Measurements from ENCODE around the gene RCAN2.
"Not testable (repeated sequence)": the region's sequence is repeated elsewhere in the genome, so short reads cannot be mapped to it uniquely, and the experiment has no call there.

The RCAN2 gene

DNA sequence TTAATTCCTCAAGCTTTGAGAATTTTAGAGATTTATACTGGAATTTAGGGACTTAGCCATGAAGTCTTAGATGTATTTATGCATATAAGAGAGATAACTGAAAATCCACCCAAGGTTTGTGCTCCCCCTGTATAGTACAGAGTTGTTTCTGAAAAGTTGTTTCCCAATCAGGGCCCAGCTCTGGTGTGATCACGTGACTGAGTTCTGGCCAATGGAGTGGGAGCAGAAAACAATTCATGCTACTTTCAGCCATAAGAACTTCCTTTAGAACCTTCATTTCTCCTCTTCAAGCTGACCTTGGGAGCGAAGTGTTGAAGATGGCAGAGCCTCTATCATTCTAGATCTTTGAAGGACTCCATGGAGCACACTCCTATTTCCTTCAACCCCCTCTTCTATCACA lies 151.0 kb downstream of the RCAN2 start:
- in situ Hi-C loops (cut with HindIII; ENCODE audit: low sequenced_read_pairs): no loop called here

DNA sequence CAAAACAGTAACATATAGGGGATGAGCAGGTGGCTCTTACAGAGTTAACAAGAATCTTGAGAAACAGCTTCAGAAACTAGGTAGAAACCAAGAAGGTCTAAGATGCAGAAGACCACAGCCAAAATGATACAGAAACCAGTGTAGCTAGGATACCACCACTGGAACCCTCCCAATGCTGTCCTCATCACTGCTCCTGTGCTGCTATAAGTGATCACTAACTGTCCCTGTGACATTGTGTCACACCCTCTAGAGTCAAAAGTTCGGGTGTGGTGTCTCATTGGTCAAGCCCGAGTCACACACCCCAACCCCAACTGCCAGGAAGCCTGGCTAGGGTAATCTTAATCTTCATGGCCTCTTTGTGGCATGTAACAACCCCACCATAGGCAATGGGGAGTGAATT lies 153.1 kb downstream of the RCAN2 start:
- in situ Hi-C loops (cut with HindIII; ENCODE audit: low sequenced_read_pairs): no loop called here

GRCh38 chr6:46334442-46334841 lies 156.8 kb downstream of the RCAN2 start:
- in situ Hi-C loops (cut with HindIII; ENCODE audit: low sequenced_read_pairs): no loop called here

DNA sequence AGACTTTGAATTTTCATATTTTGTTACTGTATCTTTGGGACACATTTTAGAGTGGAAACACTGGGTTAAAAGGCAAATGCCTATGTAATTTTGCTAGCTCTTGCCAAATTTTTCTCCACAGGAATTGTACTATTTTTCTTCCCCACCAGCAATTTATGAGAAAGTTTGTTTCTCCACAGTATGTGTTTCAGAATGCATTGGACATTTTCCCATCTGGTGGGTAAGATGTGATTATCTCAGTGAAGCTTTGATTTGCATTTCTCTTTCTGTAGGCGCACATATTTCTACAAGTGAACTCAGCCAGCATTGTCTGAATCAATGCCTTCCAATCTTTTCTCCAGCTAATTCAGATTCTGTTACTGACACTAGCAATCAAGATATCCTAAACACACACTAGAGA lies 157.8 kb downstream of the RCAN2 start:
- in situ Hi-C loops (cut with HindIII; ENCODE audit: low sequenced_read_pairs): no loop called here

DNA sequence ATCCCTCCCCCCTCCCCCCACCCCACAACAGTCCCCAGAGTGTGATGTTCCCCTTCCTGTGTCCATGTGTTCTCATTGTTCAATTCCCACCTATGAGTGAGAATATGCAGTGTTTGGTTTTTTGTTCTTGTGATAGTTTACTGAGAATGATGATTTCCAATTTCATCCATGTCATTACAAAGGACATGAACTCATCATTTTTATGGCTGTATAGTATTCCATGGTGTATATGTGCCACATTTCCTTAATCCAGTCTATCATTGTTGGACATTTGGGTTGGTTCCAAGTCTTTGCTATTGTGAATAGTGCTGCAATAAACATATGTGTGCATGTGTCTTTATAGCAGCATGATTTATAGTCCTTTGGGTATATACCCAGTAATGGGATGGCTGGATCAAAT lies 158.8 kb downstream of the RCAN2 start:
- in situ Hi-C loops (cut with HindIII; ENCODE audit: low sequenced_read_pairs): not testable (repeated sequence)

DNA sequence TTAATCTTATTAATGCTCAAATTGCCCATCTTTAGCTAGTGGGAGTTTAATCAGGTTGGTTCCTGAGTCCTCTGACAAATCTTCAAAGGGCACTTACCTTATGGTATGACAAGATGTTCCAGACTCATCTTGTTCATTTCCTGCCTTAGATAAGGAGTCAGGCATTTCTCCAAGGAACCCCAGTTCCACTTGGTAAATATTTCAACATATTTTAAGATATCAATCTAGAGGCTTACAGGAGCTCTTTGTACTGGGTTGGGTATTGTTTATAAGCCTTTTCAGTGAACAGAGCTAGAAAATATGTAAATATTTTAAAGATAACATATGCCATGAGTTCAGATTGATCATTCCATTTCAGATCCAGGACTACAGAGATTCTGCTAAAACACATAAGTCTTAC lies 159.8 kb downstream of the RCAN2 start:
- in situ Hi-C loops (cut with HindIII; ENCODE audit: low sequenced_read_pairs): no loop called here

DNA sequence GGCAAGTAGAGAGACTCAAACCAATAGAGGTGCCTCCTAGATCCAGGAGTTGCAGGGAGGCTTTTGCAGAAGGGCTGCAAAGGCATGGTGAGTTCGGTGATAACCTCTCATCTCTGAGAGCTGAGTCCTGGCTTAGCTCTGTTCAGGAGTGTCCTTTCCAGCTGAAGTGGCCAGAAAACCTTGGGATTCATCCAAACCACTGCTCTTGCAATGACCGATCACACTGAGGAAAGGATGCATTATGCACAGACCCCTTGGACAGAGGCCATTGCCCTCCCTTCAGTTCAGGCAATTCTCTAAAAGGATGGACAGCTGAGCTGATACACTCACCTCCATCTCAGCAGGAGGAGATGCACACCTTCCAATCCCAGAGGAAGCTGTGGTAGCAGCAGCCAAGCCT lies 161.7 kb downstream of the RCAN2 start:
- in situ Hi-C loops (cut with HindIII; ENCODE audit: low sequenced_read_pairs): no loop called here

DNA sequence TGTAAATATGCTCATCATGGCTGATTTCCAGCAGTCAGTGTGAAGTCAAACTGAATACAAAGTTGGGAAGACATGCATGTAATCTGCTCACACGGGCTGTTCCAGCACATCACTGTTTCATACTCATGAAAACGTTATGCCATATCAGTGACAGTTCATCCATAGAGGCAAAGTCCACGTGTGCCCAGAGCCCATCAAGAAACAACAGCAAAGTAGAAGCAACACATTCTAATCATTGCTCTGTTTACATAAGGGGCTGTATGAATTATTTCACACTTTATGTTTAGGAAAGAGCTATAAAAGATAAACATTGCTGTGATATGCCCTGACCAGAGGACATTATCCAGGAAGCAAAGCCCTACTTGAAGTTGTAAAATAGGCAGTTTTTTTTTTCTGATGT lies 163.5 kb downstream of the RCAN2 start:
- in situ Hi-C loops (cut with HindIII; ENCODE audit: low sequenced_read_pairs): no loop called here

- in situ Hi-C loops (cut with HindIII; ENCODE audit: low sequenced_read_pairs): no loop called here
Observed at GRCh38 chr6:46325561-46326530, 165.4 kb downstream of the RCAN2 start.

DNA sequence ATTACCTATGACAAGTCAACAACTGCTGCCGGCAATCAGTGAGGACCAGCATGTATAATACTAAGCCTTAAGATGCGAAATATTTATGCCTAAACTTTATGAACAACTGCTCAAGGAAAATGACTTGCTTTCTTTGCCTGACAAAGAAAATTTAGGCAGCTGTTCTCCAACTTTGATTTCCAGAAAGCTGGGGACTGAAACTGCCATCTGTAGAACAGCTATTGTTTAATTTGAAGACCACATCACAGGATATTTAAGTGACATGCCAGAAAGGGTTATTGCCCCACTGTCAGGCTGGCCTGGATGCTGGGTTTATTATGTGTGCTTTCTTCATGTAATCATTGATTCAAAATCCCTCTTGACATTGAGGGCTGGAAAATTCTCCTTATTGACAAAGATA lies 166.5 kb downstream of the RCAN2 start:
- in situ Hi-C loops (cut with HindIII; ENCODE audit: low sequenced_read_pairs): no loop called here

DNA sequence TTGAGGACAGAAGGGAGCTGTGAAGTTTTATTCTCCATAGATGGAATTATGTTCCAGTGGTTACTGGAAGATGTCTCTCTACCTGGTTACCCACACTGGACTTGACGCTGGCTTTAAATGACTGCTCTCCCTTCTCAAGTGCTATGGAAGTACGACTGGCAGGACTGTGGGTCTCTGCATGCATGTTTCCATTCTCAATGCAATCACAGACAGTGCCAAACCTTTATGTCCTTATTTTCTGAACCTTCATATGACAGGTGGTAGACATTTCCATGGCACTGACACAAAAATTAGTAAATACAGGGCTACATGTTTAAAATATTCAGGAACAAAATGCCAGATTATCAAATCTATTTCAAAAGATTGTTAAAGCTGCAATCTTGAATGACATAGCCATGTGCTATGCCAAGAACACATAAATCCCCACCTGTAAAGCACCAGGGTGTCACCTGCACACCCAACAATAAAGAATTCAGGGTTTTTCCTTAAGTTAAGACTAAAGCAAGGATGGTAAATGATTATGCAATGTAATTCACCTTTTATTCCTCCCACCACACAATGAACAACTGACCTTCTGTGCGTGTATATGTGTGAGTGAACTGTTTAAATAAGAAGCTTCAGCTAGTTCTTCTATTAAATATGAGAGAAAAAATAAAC lies 167.2 kb downstream of the RCAN2 start:
- in situ Hi-C loops (cut with HindIII; ENCODE audit: low sequenced_read_pairs): no loop called here

DNA sequence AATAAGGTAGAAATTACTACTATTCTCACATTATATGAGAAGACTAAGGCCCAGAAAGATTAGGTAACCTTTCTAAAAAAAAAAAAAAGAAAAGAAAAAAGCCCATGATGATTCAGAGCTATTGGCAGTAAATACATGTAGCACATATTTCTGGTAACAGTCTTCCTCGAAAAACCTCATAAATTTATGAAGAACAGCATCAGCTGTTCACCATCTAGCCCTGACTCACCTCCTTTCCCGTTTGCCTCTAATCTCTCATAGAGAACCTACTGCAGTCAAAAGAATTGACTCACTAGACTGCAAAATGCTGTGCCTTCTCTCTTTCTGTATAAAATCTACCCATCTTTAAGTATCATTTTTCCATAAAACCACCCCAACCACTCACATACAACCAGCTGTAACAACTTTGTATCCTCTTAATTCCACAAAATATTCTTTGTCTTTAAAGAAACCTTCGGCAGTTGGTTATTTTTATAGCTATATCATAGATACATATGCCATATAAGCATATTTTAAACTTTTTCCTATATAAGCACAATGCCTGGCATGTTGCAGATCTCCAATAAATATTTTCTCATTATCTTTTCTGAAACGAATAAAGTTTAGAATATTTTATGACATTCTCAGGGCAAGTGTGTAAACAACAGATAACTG lies 167.8 kb downstream of the RCAN2 start:
- in situ Hi-C loops (cut with HindIII; ENCODE audit: low sequenced_read_pairs): no loop called here

DNA sequence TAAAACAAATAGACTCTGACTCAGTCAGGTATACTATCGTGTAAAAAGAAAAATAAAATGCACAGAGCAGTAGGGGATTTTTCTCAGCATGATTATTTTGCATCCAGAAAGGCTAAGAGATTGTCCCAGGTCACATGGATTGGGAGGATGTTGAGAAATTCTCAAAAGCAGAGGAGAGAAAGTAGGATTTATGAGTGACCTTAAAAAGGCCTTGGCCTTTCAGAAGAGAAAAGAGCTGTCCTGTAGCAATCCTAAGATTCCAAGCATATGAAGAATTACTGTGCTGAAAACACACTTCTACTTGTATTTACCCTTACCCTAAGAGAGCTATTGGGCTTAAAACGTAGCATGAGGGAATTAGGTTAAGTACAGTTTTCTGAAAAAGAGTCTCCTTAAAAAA lies 170.7 kb downstream of the RCAN2 start:
- in situ Hi-C loops (cut with HindIII; ENCODE audit: low sequenced_read_pairs): no loop called here

- in situ Hi-C loops (cut with HindIII; ENCODE audit: low sequenced_read_pairs): no loop called here
Observed at GRCh38 chr6:46315589-46315988, 175.7 kb downstream of the RCAN2 start.

DNA sequence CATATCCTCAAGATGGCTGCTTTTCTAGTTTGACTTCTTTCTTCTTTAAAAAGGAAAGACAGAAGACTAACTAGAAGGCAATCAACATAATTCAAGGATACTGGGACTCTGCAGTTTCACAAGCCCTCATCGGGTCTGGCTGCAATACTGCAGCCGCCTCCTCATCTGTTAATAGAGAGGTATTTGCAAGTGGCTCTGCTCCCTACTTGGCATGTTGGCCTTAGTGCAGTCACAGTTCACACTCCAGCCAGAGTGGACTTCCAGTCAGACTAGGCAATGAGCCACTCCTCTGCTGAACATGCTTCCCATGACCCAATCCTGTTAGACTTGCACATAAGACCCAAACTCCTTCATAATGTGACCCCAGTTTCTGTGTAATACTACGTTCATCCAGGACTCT lies 178.6 kb downstream of the RCAN2 start:
- in situ Hi-C loops (cut with HindIII; ENCODE audit: low sequenced_read_pairs): no loop called here

DNA sequence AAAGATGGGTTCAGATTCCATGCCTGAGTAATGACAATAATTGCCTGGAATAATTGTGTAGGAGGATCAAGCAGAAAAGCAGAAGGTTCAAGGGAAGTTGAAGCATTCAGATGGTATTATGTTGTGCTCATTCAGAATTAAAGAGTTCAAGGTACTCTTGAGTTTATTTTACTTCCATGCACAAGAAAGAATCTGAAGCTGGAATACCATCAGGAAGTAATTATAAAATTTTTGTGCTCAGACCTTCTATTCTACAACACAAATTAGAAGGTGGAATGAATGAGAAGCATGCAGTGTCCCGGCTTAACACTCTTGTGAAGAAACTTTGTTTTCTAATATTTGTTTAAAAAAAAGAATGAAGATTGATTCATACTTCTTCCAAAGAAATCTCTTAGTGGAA lies 181.1 kb downstream of the RCAN2 start:
- in situ Hi-C loops (cut with HindIII; ENCODE audit: low sequenced_read_pairs): no loop called here

GRCh38 chr6:46306431-46306830 lies 184.8 kb downstream of the RCAN2 start:
- in situ Hi-C loops (cut with HindIII; ENCODE audit: low sequenced_read_pairs): no loop called here

DNA sequence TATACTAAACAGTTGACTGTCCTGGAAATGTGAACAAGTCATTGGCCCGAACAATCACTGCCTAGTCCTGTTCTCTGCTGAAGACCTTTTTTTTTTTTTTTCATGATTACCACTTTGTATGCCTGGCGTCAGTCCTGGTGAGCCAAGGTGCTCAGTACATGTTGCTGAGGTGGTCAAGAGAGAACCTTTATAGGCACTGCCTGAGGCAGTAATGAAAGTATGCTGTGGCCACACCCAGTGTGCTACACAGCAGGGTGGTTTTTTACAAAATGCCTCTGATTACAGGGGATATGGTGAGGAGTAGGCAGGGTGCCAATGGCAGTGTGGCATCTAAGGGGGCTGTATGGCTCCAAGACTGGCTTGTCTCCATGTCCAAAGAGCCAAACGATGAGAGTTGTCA lies 185.4 kb downstream of the RCAN2 start:
- in situ Hi-C loops (cut with HindIII; ENCODE audit: low sequenced_read_pairs): no loop called here

GRCh38 chr6:46305236-46305635 lies 186.0 kb downstream of the RCAN2 start:
- in situ Hi-C loops (cut with HindIII; ENCODE audit: low sequenced_read_pairs): no loop called here

DNA sequence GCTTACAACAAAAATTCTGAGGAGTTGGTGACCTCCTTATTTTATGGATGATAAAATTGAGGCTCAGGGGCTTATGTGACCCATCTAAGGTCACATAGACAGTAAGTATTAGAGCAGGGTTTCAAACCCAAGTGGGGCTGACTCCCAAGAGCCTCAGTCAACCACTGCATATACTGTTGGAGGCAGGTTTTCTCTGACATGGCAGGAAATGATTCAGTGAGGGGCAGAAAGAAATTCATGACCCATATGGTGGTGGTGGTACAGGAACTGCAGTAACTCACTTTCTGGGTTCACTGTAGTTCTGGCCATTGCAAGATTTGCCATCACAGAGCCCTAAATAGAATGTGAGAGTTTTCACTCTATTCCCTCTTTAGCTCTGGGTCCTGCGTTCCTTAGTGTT lies 188.4 kb downstream of the RCAN2 start:
- in situ Hi-C loops (cut with HindIII; ENCODE audit: low sequenced_read_pairs): no loop called here

GRCh38 chr6:46302176-46302575 lies 189.1 kb downstream of the RCAN2 start:
- in situ Hi-C loops (cut with HindIII; ENCODE audit: low sequenced_read_pairs): no loop called here

DNA sequence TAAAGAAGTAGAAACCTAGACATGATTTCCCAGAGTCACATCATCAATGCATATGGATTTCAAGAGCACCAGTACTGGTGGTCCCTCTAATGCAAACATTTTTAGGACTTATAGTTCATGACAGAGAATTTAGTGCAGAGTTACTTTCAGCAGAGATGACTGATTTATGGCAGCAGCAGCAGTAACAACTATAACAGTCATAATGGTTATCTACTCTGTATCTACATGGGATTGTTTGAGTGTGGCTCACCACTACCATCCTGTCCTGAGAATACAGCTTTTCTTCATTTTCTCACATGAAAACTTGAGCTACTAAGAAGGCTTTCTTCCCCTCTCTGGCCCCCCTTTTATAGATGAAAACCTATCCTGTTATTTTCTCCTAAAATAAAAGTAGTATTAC lies 192.0 kb downstream of the RCAN2 start:
- in situ Hi-C loops (cut with HindIII; ENCODE audit: low sequenced_read_pairs): no loop called here

Data from DLD1 (cell line).